ENCODE results near the gene UPF3B.
"Not testable (repeated sequence)": the region's sequence is repeated elsewhere in the genome, so short reads cannot be mapped to it uniquely, and the experiment has no call there.

Gene UPF3B, protein sequence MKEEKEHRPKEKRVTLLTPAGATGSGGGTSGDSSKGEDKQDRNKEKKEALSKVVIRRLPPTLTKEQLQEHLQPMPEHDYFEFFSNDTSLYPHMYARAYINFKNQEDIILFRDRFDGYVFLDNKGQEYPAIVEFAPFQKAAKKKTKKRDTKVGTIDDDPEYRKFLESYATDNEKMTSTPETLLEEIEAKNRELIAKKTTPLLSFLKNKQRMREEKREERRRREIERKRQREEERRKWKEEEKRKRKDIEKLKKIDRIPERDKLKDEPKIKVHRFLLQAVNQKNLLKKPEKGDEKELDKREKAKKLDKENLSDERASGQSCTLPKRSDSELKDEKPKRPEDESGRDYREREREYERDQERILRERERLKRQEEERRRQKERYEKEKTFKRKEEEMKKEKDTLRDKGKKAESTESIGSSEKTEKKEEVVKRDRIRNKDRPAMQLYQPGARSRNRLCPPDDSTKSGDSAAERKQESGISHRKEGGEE
- total RNA-seq: 11.8 to 16.3 (median 14.7) reads per million in 3 donors

DNA sequence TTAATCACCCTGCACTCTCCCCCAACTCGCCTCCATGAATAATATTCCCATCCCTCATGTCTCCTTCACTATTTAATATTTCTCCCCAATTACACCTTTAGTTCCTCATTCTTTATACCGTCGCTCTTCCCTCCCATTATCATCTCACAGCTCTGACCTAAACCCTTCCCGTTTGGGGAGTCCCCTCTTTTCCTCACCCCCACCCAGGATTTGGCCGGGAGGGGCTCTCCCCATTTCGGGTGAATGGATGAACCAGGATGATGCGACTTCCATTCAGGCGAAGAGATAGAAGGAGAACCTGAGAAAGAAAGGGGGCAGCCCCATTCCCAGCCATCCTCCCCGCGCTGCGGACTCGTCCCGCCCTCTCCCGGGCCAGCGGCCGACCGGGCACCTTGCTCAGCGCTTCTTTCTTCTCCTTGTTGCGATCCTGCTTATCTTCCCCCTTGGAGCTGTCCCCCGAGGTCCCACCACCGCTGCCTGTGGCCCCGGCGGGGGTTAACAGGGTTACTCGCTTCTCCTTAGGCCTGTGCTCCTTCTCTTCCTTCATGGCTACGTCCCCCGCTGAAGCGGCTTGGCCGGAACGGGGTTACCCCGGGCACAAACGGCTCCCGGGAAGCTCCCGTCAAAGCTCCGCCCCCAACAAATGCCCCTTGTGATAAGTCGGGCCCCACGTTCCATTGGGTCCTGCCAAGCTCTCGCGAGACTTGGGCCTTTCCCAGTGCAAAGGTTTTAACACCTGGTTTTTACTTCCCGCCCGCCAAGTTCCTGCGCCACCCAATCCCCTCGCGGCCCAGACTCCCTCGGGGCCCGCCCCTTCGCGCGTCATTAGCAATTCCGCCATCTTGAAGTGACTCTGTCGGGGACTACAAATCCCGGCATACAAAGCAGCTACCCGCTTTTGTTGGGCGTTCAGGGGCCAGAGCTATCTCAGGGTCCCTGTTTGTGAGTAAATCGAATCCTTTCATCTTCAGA, at the start of gene UPF3B:
Gene UPF3B (minus strand): TSS at position 582 of the 972 bp plus-strand sequence. CDS start 35 bp downstream, at position 547.
- peak; percentile 89 to 94 (median 91) for DNase-seq
- no peaks in the 10 kb centered on the region for H3K4me1 ChIP-seq (ENCODE audit: control insufficient read depth, insufficient read depth, low read length, poor library complexity, severe bottlenecking)
- peak within 1 kb of the TSS; percentile 76 for H3K4me3 ChIP-seq (ENCODE audit: insufficient read depth, low read depth, low read length, poor library complexity, severe bottlenecking)
- H3K36me3 ChIP-seq (ENCODE audit: control insufficient read depth, insufficient read depth, low read length): peaks cover 6% of the 10 kb centered on the region
- peak within 1 kb of the TSS; percentile 94 for H3K27ac ChIP-seq (ENCODE audit: insufficient read depth, low read length, poor library complexity, severe bottlenecking)
- no peaks in the 10 kb centered on the region for H3K27me3 ChIP-seq (replicated peaks; ENCODE audit: control insufficient read depth, insufficient read depth, low read length, poor library complexity, severe bottlenecking)
- H3K9me3 ChIP-seq (ENCODE audit: control insufficient read depth, low read length): no peaks in the 10 kb centered on the region

DNA sequence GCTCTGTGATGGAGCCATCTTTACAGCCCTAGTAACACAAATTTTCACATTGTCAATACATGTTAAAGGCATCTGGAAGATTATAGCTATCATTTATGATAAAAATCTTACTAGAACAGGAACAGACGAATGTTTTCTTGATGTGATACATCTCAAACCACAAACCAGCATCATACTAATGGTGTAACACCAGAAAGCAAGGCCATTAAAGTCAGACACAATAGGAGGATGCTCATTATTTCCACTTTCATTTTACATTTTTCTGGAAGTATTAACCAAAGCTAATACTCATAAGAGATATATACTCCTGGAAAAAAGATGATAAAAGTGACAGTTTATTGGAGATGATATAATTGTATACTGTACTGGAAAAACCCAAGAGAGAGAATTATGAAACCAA, 48.2 kb upstream of the UPF3B start:
- Histone ChIP-seq H3K27me3 (replicated peaks; ENCODE audit: control insufficient read depth, insufficient read depth, low read length, poor library complexity, severe bottlenecking) (no peaks in the 10 kb centered on the region), H3K9me3 (ENCODE audit: control insufficient read depth, low read length) (no peaks in the 10 kb centered on the region), H3K4me1 (ENCODE audit: control insufficient read depth, insufficient read depth, low read length, poor library complexity, severe bottlenecking) (no peaks in the 10 kb centered on the region), H3K27ac (ENCODE audit: insufficient read depth, low read length, poor library complexity, severe bottlenecking) (no peak overlapping the region), H3K4me3 (ENCODE audit: insufficient read depth, low read depth, low read length, poor library complexity, severe bottlenecking) (no peak overlapping the region), H3K36me3 (ENCODE audit: control insufficient read depth, insufficient read depth, low read length) (no peaks in the 10 kb centered on the region)
- DNase-seq: no peak

DNA sequence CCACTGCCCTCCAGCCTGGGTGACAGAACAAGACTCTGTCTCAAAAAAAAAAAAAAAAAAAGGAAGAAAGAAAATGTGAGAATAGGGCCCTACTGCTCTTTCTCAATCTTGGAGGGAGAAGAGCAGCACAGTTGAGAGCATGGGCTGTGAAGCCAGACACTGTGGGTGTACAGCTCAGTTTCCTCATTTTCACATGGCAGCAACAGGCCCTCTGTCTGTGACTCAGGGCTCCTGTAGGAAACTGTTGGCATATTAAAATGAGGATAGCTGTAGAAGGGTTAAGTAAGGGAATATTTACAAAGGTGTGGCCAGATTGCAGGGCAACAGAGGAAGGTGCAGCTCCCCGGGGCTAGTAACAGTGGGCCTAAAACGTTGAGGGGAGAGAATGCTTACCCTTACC, 46.4 kb upstream of the UPF3B start:
- DNase-seq: no peak
- no peaks in the 10 kb centered on the region for H3K27me3 ChIP-seq (replicated peaks; ENCODE audit: control insufficient read depth, insufficient read depth, low read length, poor library complexity, severe bottlenecking)
- H3K4me1 ChIP-seq (ENCODE audit: control insufficient read depth, insufficient read depth, low read length, poor library complexity, severe bottlenecking): no peaks in the 10 kb centered on the region
- no peak overlapping the region for H3K27ac ChIP-seq (ENCODE audit: insufficient read depth, low read length, poor library complexity, severe bottlenecking)
- no peak overlapping the region for H3K4me3 ChIP-seq (ENCODE audit: insufficient read depth, low read depth, low read length, poor library complexity, severe bottlenecking)
- H3K36me3 ChIP-seq (ENCODE audit: control insufficient read depth, insufficient read depth, low read length): no peaks in the 10 kb centered on the region
- H3K9me3 ChIP-seq (ENCODE audit: control insufficient read depth, low read length): no peaks in the 10 kb centered on the region

DNA sequence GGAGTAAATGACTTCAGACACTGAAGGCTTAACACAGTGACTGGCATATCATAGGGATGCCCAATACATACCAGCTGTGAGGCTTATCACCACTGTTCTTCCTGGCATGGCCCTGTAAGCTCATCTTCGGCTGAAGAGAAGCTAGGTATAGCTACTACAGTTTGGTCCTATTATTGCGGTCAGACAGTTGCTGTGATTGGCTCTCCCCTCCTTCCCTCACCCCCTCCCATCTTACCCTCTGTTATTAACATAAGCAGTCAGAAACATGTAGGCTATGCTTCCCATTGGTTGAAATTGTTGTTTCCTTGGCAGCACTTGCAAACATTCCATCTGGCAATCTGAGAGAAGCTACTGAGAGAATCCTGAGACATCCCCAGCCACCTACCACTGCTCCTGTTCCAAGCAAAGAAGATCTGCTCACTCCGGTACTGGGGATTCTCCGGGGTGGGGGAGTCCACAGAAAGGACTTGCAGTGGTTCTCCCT, 43.1 kb upstream of the UPF3B start, which contains the start of gene AKAP14:
Gene AKAP14 (plus strand): TSS at position 51 of the 484 bp plus-strand sequence. CDS start 7,331 bp downstream, outside the sequence.
- no peaks in the 10 kb centered on the region for H3K36me3 ChIP-seq (ENCODE audit: control insufficient read depth, insufficient read depth, low read length)
- no peaks in the 10 kb centered on the region for H3K27me3 ChIP-seq (replicated peaks; ENCODE audit: control insufficient read depth, insufficient read depth, low read length, poor library complexity, severe bottlenecking)
- H3K4me3 ChIP-seq (ENCODE audit: insufficient read depth, low read depth, low read length, poor library complexity, severe bottlenecking): no peak within 1 kb of the TSS
- no peak within 1 kb of the TSS for H3K27ac ChIP-seq (ENCODE audit: insufficient read depth, low read length, poor library complexity, severe bottlenecking)
- H3K9me3 ChIP-seq (ENCODE audit: control insufficient read depth, low read length): no peaks in the 10 kb centered on the region
- no peaks in the 10 kb centered on the region for H3K4me1 ChIP-seq (ENCODE audit: control insufficient read depth, insufficient read depth, low read length, poor library complexity, severe bottlenecking)
- no peak for DNase-seq

DNA sequence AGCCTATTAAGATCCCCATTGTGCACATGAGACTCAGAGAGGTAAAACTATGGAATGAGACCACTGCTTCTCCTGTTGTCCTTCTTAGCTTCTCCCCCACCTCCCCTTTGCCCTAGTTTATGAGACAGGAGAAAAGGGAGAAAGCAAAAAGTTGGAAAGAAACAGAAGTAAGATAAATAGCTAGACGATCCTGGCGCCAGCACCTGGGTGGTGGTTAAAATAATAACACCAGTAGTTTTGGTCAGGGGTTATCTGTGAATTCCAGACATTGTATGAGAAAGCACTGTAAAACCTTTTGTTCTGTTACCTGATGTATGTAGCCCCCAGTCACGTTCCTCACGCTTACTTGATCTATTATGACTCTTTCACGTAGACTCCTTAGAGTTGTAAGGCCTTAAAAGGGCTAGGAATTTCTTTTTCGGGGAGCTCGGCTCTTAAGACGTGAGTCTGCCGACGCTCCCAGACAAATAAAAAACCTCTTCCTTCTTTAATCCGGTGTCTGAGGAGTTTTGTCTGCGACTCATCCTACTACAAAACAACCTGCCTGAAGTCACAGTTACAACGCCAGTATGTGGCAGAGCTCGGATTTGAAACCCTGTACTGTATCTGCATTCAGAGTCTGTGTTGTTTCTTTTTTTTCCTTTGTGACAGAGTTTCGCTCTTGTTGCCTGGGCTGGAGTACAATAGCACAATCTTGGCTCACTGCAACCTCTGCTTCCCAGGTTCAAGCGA, 39.4 kb upstream of the UPF3B start:
- not testable (repeated sequence) for H3K9me3 ChIP-seq (ENCODE audit: control insufficient read depth, low read length); DNase-seq; H3K36me3 ChIP-seq (ENCODE audit: control insufficient read depth, insufficient read depth, low read length); H3K27me3 ChIP-seq (replicated peaks; ENCODE audit: control insufficient read depth, insufficient read depth, low read length, poor library complexity, severe bottlenecking); H3K4me3 ChIP-seq (ENCODE audit: insufficient read depth, low read depth, low read length, poor library complexity, severe bottlenecking); H3K4me1 ChIP-seq (ENCODE audit: control insufficient read depth, insufficient read depth, low read length, poor library complexity, severe bottlenecking); H3K27ac ChIP-seq (ENCODE audit: insufficient read depth, low read length, poor library complexity, severe bottlenecking)

DNA sequence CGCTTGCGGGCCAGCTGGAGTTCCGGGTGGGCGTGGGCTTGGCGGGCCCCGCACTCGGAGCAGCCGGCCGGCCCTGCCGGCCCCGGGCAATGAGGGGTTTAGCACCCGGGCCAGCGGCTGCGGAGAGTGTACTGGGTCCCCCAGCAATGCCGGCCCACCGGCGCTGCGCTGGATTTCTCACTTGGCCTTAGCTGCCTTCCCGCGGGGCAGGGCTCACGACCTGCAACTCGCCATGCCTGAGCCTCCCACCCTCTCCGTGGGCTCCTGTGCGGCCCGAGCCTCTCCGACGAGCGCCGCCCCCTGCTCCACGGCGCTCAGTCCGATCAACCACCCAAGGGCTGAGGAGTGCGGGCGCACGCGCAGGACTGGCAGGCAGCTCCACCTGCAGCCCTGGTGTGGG, 37.9 kb upstream of the UPF3B start:
- not testable (repeated sequence) for DNase-seq; H3K4me1 ChIP-seq (ENCODE audit: control insufficient read depth, insufficient read depth, low read length, poor library complexity, severe bottlenecking); H3K27me3 ChIP-seq (replicated peaks; ENCODE audit: control insufficient read depth, insufficient read depth, low read length, poor library complexity, severe bottlenecking); H3K9me3 ChIP-seq (ENCODE audit: control insufficient read depth, low read length); H3K36me3 ChIP-seq (ENCODE audit: control insufficient read depth, insufficient read depth, low read length); H3K27ac ChIP-seq (ENCODE audit: insufficient read depth, low read length, poor library complexity, severe bottlenecking); H3K4me3 ChIP-seq (ENCODE audit: insufficient read depth, low read depth, low read length, poor library complexity, severe bottlenecking)

DNA sequence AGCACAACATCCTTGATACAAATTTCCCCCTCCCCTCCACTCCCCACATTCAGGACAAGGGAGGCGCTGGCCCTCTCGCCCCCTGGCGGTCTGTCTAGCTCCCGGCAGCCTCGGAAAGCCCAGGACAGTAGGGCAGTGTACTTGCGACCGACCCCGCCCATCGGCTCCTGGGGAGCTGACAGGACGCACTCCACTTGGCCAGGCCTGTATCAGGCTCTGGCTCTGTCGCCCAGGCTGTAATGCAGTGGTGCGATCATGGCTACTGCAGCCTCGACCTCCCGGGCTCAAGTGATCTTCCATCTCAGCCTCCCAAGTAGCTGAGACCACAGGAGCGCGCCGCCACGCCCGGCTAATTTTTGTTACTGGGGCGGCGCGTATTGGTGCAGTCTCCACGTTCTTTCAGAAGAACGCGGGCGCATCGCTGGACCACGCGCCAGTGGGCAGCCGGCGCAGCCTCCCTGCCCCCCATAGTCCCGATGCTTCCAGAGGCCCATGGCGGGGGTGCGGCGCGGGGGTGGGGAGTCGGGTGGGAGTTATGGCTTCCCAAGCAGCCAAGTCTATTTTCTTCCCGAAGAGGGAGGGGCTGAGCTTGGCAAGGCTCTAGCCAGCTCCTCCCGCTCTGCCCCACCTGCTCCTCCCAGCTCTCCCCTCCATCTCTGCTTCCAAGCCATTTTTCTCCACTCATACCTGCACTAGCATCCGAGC, 35.1 kb upstream of the UPF3B start:
- Histone ChIP-seq H3K4me1 (ENCODE audit: control insufficient read depth, insufficient read depth, low read length, poor library complexity, severe bottlenecking) (peaks cover 4% of the 10 kb centered on the region), H3K4me3 (ENCODE audit: insufficient read depth, low read depth, low read length, poor library complexity, severe bottlenecking) (peak overlapping the region; percentile 13)
- peak; percentile 29 to 41 (median 30) for DNase-seq

DNA sequence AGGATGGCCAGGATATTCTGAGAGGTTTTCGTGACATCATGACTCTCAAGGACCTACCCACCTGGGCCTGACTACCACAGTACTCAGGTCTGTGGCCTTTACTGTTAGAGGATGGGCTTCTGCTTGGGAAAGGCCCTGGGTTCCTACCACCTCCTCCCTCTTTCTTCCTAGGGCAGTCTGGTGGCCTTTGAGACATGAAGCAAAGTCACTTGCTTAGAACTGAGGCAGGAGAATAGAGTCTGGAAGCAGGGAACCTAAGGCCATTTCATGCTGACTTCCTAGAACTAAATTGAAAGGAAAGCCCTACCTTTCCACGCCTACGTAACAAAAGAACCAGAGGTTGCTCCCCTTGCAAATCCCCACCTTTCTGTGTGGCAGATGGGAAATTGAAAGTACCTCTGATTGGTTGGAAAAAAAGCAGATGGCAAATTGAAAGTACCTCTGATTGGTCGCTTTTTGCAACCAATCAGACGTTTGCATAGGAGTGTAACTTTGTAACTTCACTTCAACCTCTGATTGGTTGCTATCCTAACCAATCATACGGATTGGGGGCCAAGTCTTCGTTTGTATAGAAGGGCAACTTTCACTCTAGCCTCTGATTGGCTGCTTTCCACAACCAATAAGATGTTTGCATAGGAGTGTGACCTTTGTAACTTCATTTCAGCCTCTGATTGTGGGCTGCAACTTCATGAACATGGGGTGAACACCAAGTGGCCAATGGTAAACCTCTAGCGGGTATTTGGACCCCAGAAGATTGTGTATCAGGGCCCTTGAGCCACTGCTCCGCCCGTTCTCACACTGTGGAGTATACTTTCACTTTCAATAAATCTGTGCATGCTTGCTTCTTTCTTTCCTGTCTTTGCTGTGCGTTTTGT, 33.0 kb upstream of the UPF3B start:
- no peaks in the 10 kb centered on the region for H3K27me3 ChIP-seq (replicated peaks; ENCODE audit: control insufficient read depth, insufficient read depth, low read length, poor library complexity, severe bottlenecking)
- DNase-seq: no peak
- H3K36me3 ChIP-seq (ENCODE audit: control insufficient read depth, insufficient read depth, low read length): no peaks in the 10 kb centered on the region
- H3K4me1 ChIP-seq (ENCODE audit: control insufficient read depth, insufficient read depth, low read length, poor library complexity, severe bottlenecking): peaks cover 4% of the 10 kb centered on the region
- H3K27ac ChIP-seq (ENCODE audit: insufficient read depth, low read length, poor library complexity, severe bottlenecking): no peak overlapping the region
- no peaks in the 10 kb centered on the region for H3K9me3 ChIP-seq (ENCODE audit: control insufficient read depth, low read length)
- H3K4me3 ChIP-seq (ENCODE audit: insufficient read depth, low read depth, low read length, poor library complexity, severe bottlenecking): peak overlapping the region; percentile 12

More for the DNA sequence above, 35.1 kb upstream of the UPF3B start:
- Histone ChIP-seq H3K27ac (ENCODE audit: insufficient read depth, low read length, poor library complexity, severe bottlenecking) (no peak overlapping the region), H3K9me3 (ENCODE audit: control insufficient read depth, low read length) (no peaks in the 10 kb centered on the region), H3K36me3 (ENCODE audit: control insufficient read depth, insufficient read depth, low read length) (no peaks in the 10 kb centered on the region), H3K27me3 (replicated peaks; ENCODE audit: control insufficient read depth, insufficient read depth, low read length, poor library complexity, severe bottlenecking) (no peaks in the 10 kb centered on the region)

All from effector memory CD4-positive, alpha-beta T cell (primary cell).